ENCODE data around the gene LGALS9.
"Not testable (repeated sequence)": the region's sequence is repeated elsewhere in the genome, so short reads cannot be mapped to it uniquely, and the experiment has no call there.

The LGALS9 gene

GRCh38 chr17:27624539-27624938, 6.4 kb upstream of the LGALS9 start:
- Histone ChIP-seq H3K9me3 (no peaks in the 10 kb centered on the region), H3K4me3 (no peak overlapping the region), H3K27me3 (ENCODE audit: low read depth) (no peaks in the 10 kb centered on the region), H3K36me3 (replicated peaks) (no peaks in the 10 kb centered on the region), H3K4me1 (no peaks in the 10 kb centered on the region)
- in situ Hi-C loops (cut with MboI; ENCODE audit: low sequenced_read_pairs), result loop anchor here (10.0 kb wide), 1 partner anchor 60 kb away; no protein-coding TSS in a partner anchor
- DNase-seq (ENCODE audit: low spot score in 2 of 2), result no peak

DNA sequence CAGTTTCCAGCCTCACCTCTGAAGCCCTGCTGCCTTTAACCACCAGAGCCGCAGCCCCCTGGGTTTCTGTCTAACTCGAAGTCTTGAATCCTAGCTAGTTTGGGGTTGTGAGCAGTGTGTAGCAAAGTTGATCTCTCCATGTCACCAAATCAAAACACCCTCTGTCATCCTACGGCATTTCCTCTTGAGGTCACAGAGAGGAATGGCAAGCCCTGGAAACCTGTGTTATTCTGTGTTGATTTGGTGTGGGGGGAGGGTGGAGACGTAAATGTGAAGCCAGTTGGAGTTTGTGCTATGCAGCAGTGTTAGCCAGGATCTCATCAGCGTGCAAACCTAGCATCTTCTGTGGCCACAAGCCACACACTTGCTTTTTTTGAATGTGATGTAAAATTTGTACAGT, 5.1 kb upstream of the LGALS9 start:
- no peak for DNase-seq (ENCODE audit: low spot score in 2 of 2)
- no peaks in the 10 kb centered on the region for H3K9me3 ChIP-seq
- no peaks in the 10 kb centered on the region for H3K36me3 ChIP-seq (replicated peaks)
- no peaks in the 10 kb centered on the region for H3K27me3 ChIP-seq (ENCODE audit: low read depth)
- in situ Hi-C loops (cut with MboI; ENCODE audit: low sequenced_read_pairs), result loop anchor here (10.0 kb wide), 1 partner anchor 59 kb away; no protein-coding TSS in a partner anchor
- H3K4me3 ChIP-seq, result no peak overlapping the region
- H3K4me1 ChIP-seq, result no peaks in the 10 kb centered on the region

DNA sequence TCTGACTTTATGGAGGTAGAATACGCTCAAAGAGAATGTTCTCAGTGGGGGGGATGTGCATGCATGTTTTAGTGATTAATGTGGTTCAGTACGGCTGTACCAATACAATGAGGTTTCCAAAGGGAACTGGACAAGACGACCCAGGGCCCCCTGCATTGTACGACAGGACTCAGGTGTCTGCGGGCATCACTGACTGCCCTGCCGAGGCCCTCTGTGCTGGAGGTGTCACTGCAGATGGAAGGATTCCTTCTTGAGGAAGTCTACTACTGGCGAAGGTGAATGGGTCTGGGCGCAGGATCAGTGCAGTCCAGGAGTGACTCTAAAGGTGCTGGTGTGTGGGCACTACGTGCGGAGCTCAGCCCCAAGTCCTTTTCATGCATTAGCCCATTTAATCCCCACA, 3.5 kb upstream of the LGALS9 start:
- no peak for DNase-seq (ENCODE audit: low spot score in 2 of 2)
- Histone ChIP-seq H3K27me3 (ENCODE audit: low read depth) (no peaks in the 10 kb centered on the region), H3K4me1 (no peaks in the 10 kb centered on the region), H3K36me3 (replicated peaks) (no peaks in the 10 kb centered on the region), H3K4me3 (no peak overlapping the region), H3K9me3 (no peaks in the 10 kb centered on the region)
- in situ Hi-C loops (cut with MboI; ENCODE audit: low sequenced_read_pairs), result loop anchor here (10.0 kb wide), 1 partner anchor 57 kb away; no protein-coding TSS in a partner anchor

DNA sequence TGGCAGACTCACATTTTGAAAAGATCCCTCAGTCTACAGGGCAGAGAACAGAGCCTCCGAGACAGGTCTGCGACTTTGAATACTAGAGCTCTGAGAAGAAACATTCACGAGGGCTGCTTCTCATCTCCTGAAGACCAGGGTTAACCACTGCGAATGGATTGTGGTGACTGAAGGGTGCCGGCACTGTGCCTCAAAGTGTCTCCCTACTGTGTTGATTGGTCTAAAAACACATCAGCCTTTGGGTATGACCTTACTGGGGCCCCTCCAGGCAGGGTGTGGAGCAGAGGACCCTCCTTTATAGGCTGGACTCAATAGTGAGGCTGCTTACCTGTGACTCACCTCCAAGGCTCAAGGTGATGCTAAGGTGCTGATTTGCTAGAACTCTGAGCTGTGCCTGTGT, 2.6 kb upstream of the LGALS9 start:
- Histone ChIP-seq H3K4me1 (no peaks in the 10 kb centered on the region), H3K36me3 (replicated peaks) (no peaks in the 10 kb centered on the region), H3K9me3 (no peaks in the 10 kb centered on the region), H3K4me3 (no peak overlapping the region), H3K27me3 (ENCODE audit: low read depth) (no peaks in the 10 kb centered on the region)
- in situ Hi-C loops (cut with MboI; ENCODE audit: low sequenced_read_pairs), result loop anchor here (10.0 kb wide), 1 partner anchor 56 kb away; no protein-coding TSS in a partner anchor
- DNase-seq (ENCODE audit: low spot score in 2 of 2), result no peak

GRCh38 chr17:27629260-27629659, 1.7 kb upstream of the LGALS9 start:
- H3K4me1 ChIP-seq; H3K4me3 ChIP-seq; DNase-seq (ENCODE audit: low spot score in 2 of 2); H3K27me3 ChIP-seq (ENCODE audit: low read depth); H3K36me3 ChIP-seq (replicated peaks); H3K9me3 ChIP-seq: not testable (repeated sequence)
- in situ Hi-C loops (cut with MboI; ENCODE audit: low sequenced_read_pairs), result loop anchor here (10.0 kb wide), 1 partner anchor 56 kb away; no protein-coding TSS in a partner anchor

DNA sequence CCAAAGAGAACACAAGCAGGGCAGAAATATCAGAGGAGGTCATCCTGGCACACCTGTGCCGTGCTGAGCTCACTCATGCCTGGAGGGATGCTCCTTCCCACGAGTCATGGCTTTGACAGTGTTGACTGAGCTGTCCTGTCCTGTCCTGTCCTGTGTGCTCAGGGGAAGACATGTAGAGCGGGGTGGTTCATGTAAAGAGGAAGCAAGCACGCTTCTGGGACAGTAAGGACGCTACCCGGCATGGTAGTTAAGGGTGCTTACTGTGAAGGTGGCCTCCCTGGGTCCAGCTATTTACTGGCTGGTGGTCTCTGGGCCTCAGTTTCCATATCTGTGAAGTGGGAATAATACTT, 398 bp downstream of the LGALS9 start:
- no peaks in the 10 kb centered on the region for H3K9me3 ChIP-seq
- no peaks in the 10 kb centered on the region for H3K4me1 ChIP-seq
- no peak overlapping the region for H3K4me3 ChIP-seq
- H3K36me3 ChIP-seq (replicated peaks), result no peaks in the 10 kb centered on the region
- no peak for DNase-seq (ENCODE audit: low spot score in 2 of 2)
- H3K27me3 ChIP-seq (ENCODE audit: low read depth), result no peaks in the 10 kb centered on the region
- in situ Hi-C loops (cut with MboI; ENCODE audit: low sequenced_read_pairs), result loop anchor here (10.0 kb wide), 2 partner anchors 57 to 113 kb away; no protein-coding TSS in a partner anchor

GRCh38 chr17:27631897-27632725, 1.1 kb downstream of the LGALS9 start:
- in situ Hi-C loops (cut with MboI; ENCODE audit: low sequenced_read_pairs), result loop anchor here (10.0 kb wide), 2 partner anchors 57 to 113 kb away; no protein-coding TSS in a partner anchor
- no peak for DNase-seq (ENCODE audit: low spot score in 2 of 2)
- no peaks in the 10 kb centered on the region for H3K4me1 ChIP-seq
- H3K36me3 ChIP-seq (replicated peaks), result no peaks in the 10 kb centered on the region
- no peak overlapping the region for H3K4me3 ChIP-seq
- H3K9me3 ChIP-seq, result no peaks in the 10 kb centered on the region
- no peaks in the 10 kb centered on the region for H3K27me3 ChIP-seq (ENCODE audit: low read depth)

GRCh38 chr17:27632766-27633165, 1.8 kb downstream of the LGALS9 start:
- H3K4me3 ChIP-seq; DNase-seq (ENCODE audit: low spot score in 2 of 2); H3K4me1 ChIP-seq; H3K27me3 ChIP-seq (ENCODE audit: low read depth); H3K36me3 ChIP-seq (replicated peaks); H3K9me3 ChIP-seq: not testable (repeated sequence)
- in situ Hi-C loops (cut with MboI; ENCODE audit: low sequenced_read_pairs), result loop anchor here (10.0 kb wide), 2 partner anchors 58 to 112 kb away; no protein-coding TSS in a partner anchor

- in situ Hi-C loops (cut with MboI; ENCODE audit: low sequenced_read_pairs), result loop anchor here (10.0 kb wide), 2 partner anchors 59 to 111 kb away; no protein-coding TSS in a partner anchor
- no peaks in the 10 kb centered on the region for H3K9me3 ChIP-seq
- H3K27me3 ChIP-seq (ENCODE audit: low read depth), result no peaks in the 10 kb centered on the region
- no peaks in the 10 kb centered on the region for H3K36me3 ChIP-seq (replicated peaks)
- no peak overlapping the region for H3K4me3 ChIP-seq
- no peaks in the 10 kb centered on the region for H3K4me1 ChIP-seq
- no peak for DNase-seq (ENCODE audit: low spot score in 2 of 2)
Observed at GRCh38 chr17:27633312-27634025, 2.5 kb downstream of the LGALS9 start.

GRCh38 chr17:27634026-27634335, 3.0 kb downstream of the LGALS9 start:
- H3K36me3 ChIP-seq (replicated peaks), result no peaks in the 10 kb centered on the region
- H3K4me1 ChIP-seq, result no peaks in the 10 kb centered on the region
- in situ Hi-C loops (cut with MboI; ENCODE audit: low sequenced_read_pairs), result loop anchor here (10.0 kb wide), 2 partner anchors 59 to 111 kb away; no protein-coding TSS in a partner anchor
- no peak overlapping the region for H3K4me3 ChIP-seq
- H3K27me3 ChIP-seq (ENCODE audit: low read depth), result no peaks in the 10 kb centered on the region
- no peaks in the 10 kb centered on the region for H3K9me3 ChIP-seq
- no peak for DNase-seq (ENCODE audit: low spot score in 2 of 2)

- Histone ChIP-seq H3K4me1 (no peaks in the 10 kb centered on the region), H3K36me3 (replicated peaks) (no peaks in the 10 kb centered on the region), H3K9me3 (no peaks in the 10 kb centered on the region), H3K27me3 (ENCODE audit: low read depth) (no peaks in the 10 kb centered on the region), H3K4me3 (no peak overlapping the region)
- DNase-seq (ENCODE audit: low spot score in 2 of 2), result no peak
- in situ Hi-C loops (cut with MboI; ENCODE audit: low sequenced_read_pairs), result loop anchor here (10.0 kb wide), 2 partner anchors 60 to 110 kb away; no protein-coding TSS in a partner anchor
Observed at GRCh38 chr17:27634776-27635175, 3.8 kb downstream of the LGALS9 start.

DNA sequence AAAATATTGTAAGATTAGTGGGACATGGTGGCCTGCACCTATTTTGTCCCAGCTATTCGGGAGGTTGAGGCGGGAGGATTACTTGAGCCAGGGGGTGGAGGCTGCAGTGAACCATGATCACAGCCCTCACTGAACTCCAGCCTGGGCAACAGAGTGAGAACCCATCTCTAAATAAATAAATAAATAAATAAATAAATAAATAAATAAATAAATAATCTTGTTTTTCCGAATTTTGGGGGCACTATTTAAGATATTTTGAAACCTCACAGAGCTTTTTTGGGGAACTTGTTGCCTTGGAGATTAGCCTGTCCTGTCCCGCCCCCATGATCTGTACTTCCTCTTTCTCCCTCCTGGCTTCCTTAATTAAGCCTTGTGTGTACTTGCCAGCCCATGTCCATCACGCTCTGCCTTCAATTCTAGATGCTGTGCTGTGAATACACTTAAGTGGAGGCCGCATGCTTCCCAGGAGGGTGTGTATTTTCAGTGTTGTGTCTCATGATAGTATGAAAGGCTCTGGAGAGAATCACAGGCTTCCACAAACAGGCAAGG, 4.4 kb downstream of the LGALS9 start:
- in situ Hi-C loops (cut with MboI; ENCODE audit: low sequenced_read_pairs), result loop anchor here (10.0 kb wide), 2 partner anchors 61 to 109 kb away; no protein-coding TSS in a partner anchor
- no peaks in the 10 kb centered on the region for H3K4me1 ChIP-seq
- H3K9me3 ChIP-seq, result no peaks in the 10 kb centered on the region
- no peak overlapping the region for H3K4me3 ChIP-seq
- no peaks in the 10 kb centered on the region for H3K27me3 ChIP-seq (ENCODE audit: low read depth)
- DNase-seq (ENCODE audit: low spot score in 2 of 2), result no peak
- H3K36me3 ChIP-seq (replicated peaks), result no peaks in the 10 kb centered on the region

DNA sequence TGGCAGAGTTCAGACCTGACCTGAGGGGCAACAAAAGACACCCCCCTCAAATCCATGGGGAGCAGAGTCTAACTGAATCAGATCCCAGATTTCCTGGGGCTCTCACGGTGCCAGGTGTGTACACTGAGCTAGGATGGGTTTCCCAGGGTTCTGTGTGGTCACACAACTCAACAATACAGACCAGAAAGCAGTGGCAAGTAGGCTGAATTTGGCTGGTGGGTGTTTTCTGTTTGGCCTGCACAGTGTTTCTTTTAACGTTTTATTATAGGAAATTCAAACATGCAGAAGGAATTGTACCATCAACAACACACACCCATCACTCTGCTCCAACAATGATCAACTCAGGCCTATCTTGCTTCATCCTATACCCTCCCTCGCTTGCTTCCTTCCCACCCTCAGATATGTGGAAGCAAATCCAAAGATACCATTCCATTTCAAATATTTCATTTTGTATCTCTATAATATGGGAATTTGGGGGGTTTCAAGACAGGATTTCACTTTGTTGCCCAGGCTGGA, 5.1 kb downstream of the LGALS9 start:
- H3K4me1 ChIP-seq; H3K9me3 ChIP-seq; DNase-seq (ENCODE audit: low spot score in 2 of 2); H3K36me3 ChIP-seq (replicated peaks); H3K4me3 ChIP-seq; H3K27me3 ChIP-seq (ENCODE audit: low read depth): not testable (repeated sequence)
- in situ Hi-C loops (cut with MboI; ENCODE audit: low sequenced_read_pairs), result loop anchor here (10.0 kb wide), 2 partner anchors 61 to 109 kb away; no protein-coding TSS in a partner anchor
